HG02588 (cell line): ENCODE results near the gene FBLN1.
"Not testable (repeated sequence)": the region's sequence is repeated elsewhere in the genome, so short reads cannot be mapped to it uniquely, and the experiment has no call there.

Source experiments
- ATAC-seq: cut with Tn5 transposase; IDR thresholded peaks from one replicate; pipeline ENCODE4 v1.9.1; 2021; ENCODE audit warnings: mild to moderate bottlenecking, moderate library complexity; ENCODE audit not compliant: unreplicated experiment

Gene FBLN1

GRCh38 chr22:45547016-45547345 is 44.3 kb downstream of the FBLN1 start:
- no peak for ATAC-seq

GRCh38 chr22:45547731-45548130 is 45.0 kb downstream of the FBLN1 start:
- ATAC-seq = no peak

GRCh38 chr22:45548247-45548840 is 45.7 kb downstream of the FBLN1 start:
- no peak for ATAC-seq

GRCh38 chr22:45548991-45549761 is 46.5 kb downstream of the FBLN1 start:
- ATAC-seq = no peak

- ATAC-seq = no peak
Measured at GRCh38 chr22:45549762-45550378, 47.2 kb downstream of the FBLN1 start.

GRCh38 chr22:45550416-45550815 is 47.7 kb downstream of the FBLN1 start:
- ATAC-seq = no peak

GRCh38 chr22:45550891-45551290 is 48.2 kb downstream of the FBLN1 start:
- no peak for ATAC-seq

GRCh38 chr22:45551310-45552016 is 48.8 kb downstream of the FBLN1 start:
- no peak for ATAC-seq

- ATAC-seq = no peak
Measured at GRCh38 chr22:45552017-45552411, 49.3 kb downstream of the FBLN1 start.

GRCh38 chr22:45552580-45553350 is 50.1 kb downstream of the FBLN1 start:
- no peak for ATAC-seq

GRCh38 chr22:45553351-45554039 is 50.8 kb downstream of the FBLN1 start:
- ATAC-seq = no peak

GRCh38 chr22:45554040-45554406 is 51.3 kb downstream of the FBLN1 start:
- ATAC-seq = no peak

GRCh38 chr22:45554861-45555260 is 52.2 kb downstream of the FBLN1 start:
- no peak for ATAC-seq

GRCh38 chr22:45557926-45558325 is 55.2 kb downstream of the FBLN1 start:
- ATAC-seq = not testable (repeated sequence)

- not testable (repeated sequence) for ATAC-seq
Measured at GRCh38 chr22:45560092-45560491, 57.4 kb downstream of the FBLN1 start.

- not testable (repeated sequence) for ATAC-seq
Measured at GRCh38 chr22:45560761-45561160, 58.1 kb downstream of the FBLN1 start.

GRCh38 chr22:45562102-45562501 is 59.4 kb downstream of the FBLN1 start:
- ATAC-seq = no peak

GRCh38 chr22:45562537-45563361 is 60.1 kb downstream of the FBLN1 start:
- no peak for ATAC-seq

GRCh38 chr22:45563362-45564040 is 60.8 kb downstream of the FBLN1 start:
- ATAC-seq = no peak
